Measurements from ENCODE around the gene ZFY. TPM values are rescaled to one million over a fixed set of nuclear protein-coding genes. Genes with fewer than 3 reads are reported as not detected.
A peak's percentile ranks its signal among the peaks of the same experiment; 100 is the strongest.

ZFY gene
- total RNA-seq, 1 donor from 2014 or later = 16.8 TPM

GRCh38 chrY:2896050-2896449 is 39.1 kb upstream of the ZFY start:
- Histone ChIP-seq H3K79me2 (ENCODE audit: insufficient read depth, low read length) (no peaks in the 10 kb centered on the region), H4K20me1 (ENCODE audit: insufficient read depth, low read length) (no peaks in the 10 kb centered on the region), H3K4me1 (ENCODE audit: insufficient read depth, low read length) (no peaks in the 10 kb centered on the region), H3K9ac (ENCODE audit: low read length) (no peak overlapping the region), H3K27ac (ENCODE audit: low read depth, low read length) (no peak overlapping the region), H3K27me3 (ENCODE audit: insufficient read depth, low read length) (no peaks in the 10 kb centered on the region), H2AFZ (ENCODE audit: low read depth, low read length) (no peak overlapping the region), H3K4me2 (ENCODE audit: low read length) (no peak overlapping the region), H3K9me3 (ENCODE audit: insufficient read depth, low read depth, low read length) (no peaks in the 10 kb centered on the region), H3K4me3 (ENCODE audit: insufficient read depth, low read depth, low read length) (no peak overlapping the region), H3K36me3 (ENCODE audit: insufficient read depth, low read length) (no peaks in the 10 kb centered on the region)
- H3K4me3 Mint-ChIP-seq (ENCODE audit: unreplicated experiment) = no peak overlapping the region
- H3K9me3 Mint-ChIP-seq (ENCODE audit: unreplicated experiment) = no peaks in the 10 kb centered on the region
- no peak overlapping the region for H3K27ac Mint-ChIP-seq (ENCODE audit: unreplicated experiment)
- H3K36me3 Mint-ChIP-seq (ENCODE audit: low read depth, unreplicated experiment) = no peaks in the 10 kb centered on the region
- peaks cover 2% of the 10 kb centered on the region for H3K4me1 Mint-ChIP-seq (ENCODE audit: low read depth, unreplicated experiment)
- H3K27me3 Mint-ChIP-seq (ENCODE audit: low read depth, unreplicated experiment) = no peaks in the 10 kb centered on the region
- FAIRE-seq (no peak), DNase-seq (ENCODE audit: low read depth) (no peak)
- TF ChIP-seq EZH2 (IDR thresholded peaks at IDR 0.05; ENCODE audit: insufficient read depth, low read length) = no peak
- no peak for TF ChIP-seq CTCF (IDR thresholded peaks at IDR 0.05; ENCODE audit: insufficient read depth, low read depth, low read length)

- DNase-seq (ENCODE audit: low read depth) (no peak), FAIRE-seq (no peak)
- no peaks in the 10 kb centered on the region for H3K27me3 ChIP-seq (ENCODE audit: insufficient read depth, low read length)
- Mint-ChIP-seq H3K27me3 (ENCODE audit: low read depth, unreplicated experiment) (no peaks in the 10 kb centered on the region), H3K27ac (ENCODE audit: unreplicated experiment) (no peak overlapping the region), H3K9me3 (ENCODE audit: unreplicated experiment) (peaks cover 5% of the 10 kb centered on the region), H3K4me1 (ENCODE audit: low read depth, unreplicated experiment) (no peaks in the 10 kb centered on the region), H3K36me3 (ENCODE audit: low read depth, unreplicated experiment) (no peaks in the 10 kb centered on the region), H3K4me3 (ENCODE audit: unreplicated experiment) (no peak overlapping the region)
- no peaks in the 10 kb centered on the region for H3K4me1 ChIP-seq (ENCODE audit: insufficient read depth, low read length)
- no peaks in the 10 kb centered on the region for H3K36me3 ChIP-seq (ENCODE audit: insufficient read depth, low read length)
- H3K27ac ChIP-seq (ENCODE audit: low read depth, low read length) = no peak overlapping the region
- H2AFZ ChIP-seq (ENCODE audit: low read depth, low read length) = no peak overlapping the region
- no peak for TF ChIP-seq CTCF (IDR thresholded peaks at IDR 0.05; ENCODE audit: insufficient read depth, low read depth, low read length)
- no peaks in the 10 kb centered on the region for H3K9me3 ChIP-seq (ENCODE audit: insufficient read depth, low read depth, low read length)
- H4K20me1 ChIP-seq (ENCODE audit: insufficient read depth, low read length) = no peaks in the 10 kb centered on the region
- no peak overlapping the region for H3K4me2 ChIP-seq (ENCODE audit: low read length)
- H3K4me3 ChIP-seq (ENCODE audit: insufficient read depth, low read depth, low read length) = no peak overlapping the region
- H3K79me2 ChIP-seq (ENCODE audit: insufficient read depth, low read length) = no peaks in the 10 kb centered on the region
- no peak overlapping the region for H3K9ac ChIP-seq (ENCODE audit: low read length)
Measured at GRCh38 chrY:2907356-2907755, 27.8 kb upstream of the ZFY start.

- no peak overlapping the region for H3K27ac ChIP-seq (ENCODE audit: low read depth, low read length)
- no peak overlapping the region for H3K27ac Mint-ChIP-seq (ENCODE audit: unreplicated experiment)
- TF ChIP-seq EZH2 (IDR thresholded peaks at IDR 0.05; ENCODE audit: insufficient read depth, low read length) = no peak
- TF ChIP-seq CTCF (IDR thresholded peaks at IDR 0.05; ENCODE audit: insufficient read depth, low read depth, low read length) = peak; percentile 43
- H3K4me3 Mint-ChIP-seq (ENCODE audit: unreplicated experiment) = no peak overlapping the region
- no peaks in the 10 kb centered on the region for H3K27me3 ChIP-seq (ENCODE audit: insufficient read depth, low read length)
- no peak overlapping the region for H3K4me3 ChIP-seq (ENCODE audit: insufficient read depth, low read depth, low read length)
- no peaks in the 10 kb centered on the region for H3K9me3 ChIP-seq (ENCODE audit: insufficient read depth, low read depth, low read length)
- H3K36me3 Mint-ChIP-seq (ENCODE audit: low read depth, unreplicated experiment) = no peaks in the 10 kb centered on the region
- no peak overlapping the region for H3K9ac ChIP-seq (ENCODE audit: low read length)
- H3K79me2 ChIP-seq (ENCODE audit: insufficient read depth, low read length) = no peaks in the 10 kb centered on the region
- no peaks in the 10 kb centered on the region for H4K20me1 ChIP-seq (ENCODE audit: insufficient read depth, low read length)
- H3K4me2 ChIP-seq (ENCODE audit: low read length) = no peak overlapping the region
- FAIRE-seq (no peak), DNase-seq (ENCODE audit: low read depth) (no peak)
- H2AFZ ChIP-seq (ENCODE audit: low read depth, low read length) = no peak overlapping the region
- H3K36me3 ChIP-seq (ENCODE audit: insufficient read depth, low read length) = no peaks in the 10 kb centered on the region
- H3K27me3 Mint-ChIP-seq (ENCODE audit: low read depth, unreplicated experiment) = no peaks in the 10 kb centered on the region
- no peaks in the 10 kb centered on the region for H3K4me1 Mint-ChIP-seq (ENCODE audit: low read depth, unreplicated experiment)
- peaks cover 4% of the 10 kb centered on the region for H3K9me3 Mint-ChIP-seq (ENCODE audit: unreplicated experiment)
- no peaks in the 10 kb centered on the region for H3K4me1 ChIP-seq (ENCODE audit: insufficient read depth, low read length)
Measured at GRCh38 chrY:2913066-2913815, 21.9 kb upstream of the ZFY start.

Data from astrocyte (in vitro differentiated cells and primary cell).